ENCODE results near the gene EXOC3L4.

EXOC3L4 gene

DNA sequence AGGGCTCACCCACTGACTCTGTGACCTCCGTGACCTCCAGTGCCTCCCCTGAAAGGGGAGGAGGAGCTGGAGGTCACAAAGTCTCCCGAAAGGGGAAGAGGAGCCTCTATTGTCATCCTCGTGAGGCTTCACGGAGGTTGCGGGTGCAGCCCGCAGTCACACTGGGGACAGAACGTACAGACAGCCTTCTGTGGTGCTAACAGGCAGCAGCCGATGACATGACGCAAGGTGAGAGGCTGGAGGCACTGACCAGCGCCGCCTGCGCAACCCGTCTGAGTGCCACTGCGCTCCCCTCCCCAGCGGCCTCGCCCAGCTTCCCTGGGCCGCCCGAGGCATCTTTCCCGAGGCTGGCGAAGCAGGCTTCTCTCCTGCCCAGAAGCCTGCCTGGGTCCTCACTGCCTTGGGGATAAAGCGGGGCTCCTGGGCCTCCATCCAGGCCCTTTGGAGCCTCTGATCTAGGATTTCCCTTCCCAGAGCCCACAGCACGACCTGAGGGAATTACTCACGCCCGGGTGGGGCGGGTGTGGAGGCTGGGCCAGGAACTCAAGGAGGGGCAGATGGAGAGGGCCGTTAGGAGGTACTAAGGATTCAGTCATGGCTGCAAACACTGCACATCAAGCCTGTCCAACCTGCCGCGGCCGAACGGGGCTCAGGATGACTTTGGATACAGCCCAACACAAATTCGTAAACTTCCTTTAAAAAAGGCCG, 22.8 kb upstream of the EXOC3L4 start:
- no peak for DNase-seq

DNA sequence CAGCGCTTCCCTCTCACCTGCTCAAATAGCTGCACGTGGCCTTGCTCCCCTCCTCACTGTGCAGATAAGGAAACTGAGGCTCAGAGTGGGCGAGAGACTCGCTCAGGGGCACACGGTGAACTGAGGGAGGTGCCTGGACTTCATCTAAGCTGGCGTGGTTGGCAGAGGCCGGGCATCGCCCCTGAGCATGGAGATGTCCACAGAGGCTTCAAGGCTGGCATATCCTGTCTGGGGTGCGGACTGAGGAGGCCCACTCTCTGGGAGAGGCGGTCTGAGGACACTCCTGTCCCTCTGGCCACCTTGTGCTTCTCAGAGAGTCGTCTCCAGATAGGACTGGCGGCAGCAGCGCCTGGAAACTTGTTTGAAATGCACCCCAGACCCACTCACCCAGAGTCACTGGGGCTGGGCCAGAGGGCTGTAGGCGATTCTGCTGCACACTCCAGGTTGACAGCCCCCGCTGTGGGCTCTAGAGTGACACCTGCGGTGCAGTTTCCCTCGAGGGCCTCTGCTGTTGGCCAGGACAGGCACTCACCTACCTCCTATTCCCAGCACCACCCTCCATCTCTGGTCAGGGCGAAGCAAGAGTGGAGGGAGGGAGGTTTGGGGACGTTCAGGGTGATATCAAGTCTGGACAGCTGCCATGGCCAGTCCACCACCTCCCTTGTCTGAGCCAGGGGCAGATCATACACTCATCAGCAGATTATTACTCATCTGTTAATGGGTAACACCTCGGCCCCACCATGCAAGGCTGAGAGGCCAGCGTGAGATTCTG, 21.7 kb upstream of the EXOC3L4 start:
- no peak for DNase-seq

DNA sequence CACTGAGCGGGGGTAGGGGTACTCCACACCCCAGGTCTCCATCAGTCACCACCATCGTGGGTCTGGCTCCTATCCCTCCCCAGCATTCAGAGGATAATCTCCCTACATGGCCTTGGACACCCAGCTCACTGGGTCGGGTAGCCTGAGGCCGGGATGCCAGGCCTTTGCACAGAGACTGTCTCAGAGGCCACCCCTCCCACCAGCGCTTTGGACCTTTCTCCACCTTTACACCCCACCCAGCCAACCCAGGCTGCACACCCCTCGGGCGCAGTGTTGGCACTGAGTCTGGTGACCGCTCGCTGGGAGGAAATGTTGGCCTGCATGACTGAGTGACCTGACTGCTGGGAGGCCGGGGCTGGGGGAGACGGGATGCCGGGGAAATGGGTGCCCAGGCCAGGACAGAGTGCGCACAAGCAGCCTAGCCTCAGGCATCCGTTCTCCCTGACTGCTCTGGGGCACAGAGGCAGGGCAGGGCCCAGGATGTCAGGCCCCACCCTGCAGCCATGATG, 21.1 kb upstream of the EXOC3L4 start:
- no peak for DNase-seq

DNA sequence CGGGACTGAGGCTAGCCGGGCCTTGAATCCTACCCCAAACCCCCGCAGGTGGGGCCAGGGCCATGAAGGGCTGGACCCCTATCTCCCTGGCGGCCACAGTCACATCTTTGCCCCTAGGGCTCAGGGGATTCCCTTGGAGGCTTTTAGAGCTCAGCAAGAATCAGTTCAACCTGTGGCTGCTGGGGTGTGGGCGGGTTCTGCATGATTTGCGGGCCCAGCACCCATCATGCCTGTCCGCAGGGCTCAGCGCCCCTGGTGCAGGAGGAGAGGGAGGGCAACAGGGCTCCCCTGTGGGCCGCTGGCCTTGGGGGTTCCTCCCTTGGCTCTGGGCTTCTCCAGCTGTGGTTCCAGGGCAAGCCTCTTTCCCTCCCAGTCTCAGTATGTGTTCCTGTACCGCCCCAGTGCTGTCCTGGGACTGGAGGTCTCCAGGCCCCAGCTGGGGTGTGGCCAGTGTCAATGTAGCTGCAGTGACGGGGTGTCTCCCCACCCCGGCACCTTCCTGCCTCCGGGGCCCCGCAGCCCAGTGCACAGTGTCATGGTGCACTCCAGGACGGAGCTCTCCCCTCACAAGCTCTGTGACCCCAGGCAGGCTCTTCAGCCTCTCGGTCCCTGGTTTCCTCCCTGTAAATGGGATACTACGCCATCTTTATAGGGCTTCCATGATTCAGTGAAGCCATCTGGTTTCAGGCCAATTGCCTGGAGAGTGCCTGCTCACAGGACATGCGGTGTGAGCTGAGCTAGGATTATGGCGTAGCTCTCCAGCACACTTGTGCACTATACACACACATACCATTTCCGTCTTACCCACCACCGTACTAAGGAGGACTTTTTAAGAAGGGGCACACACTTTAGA, 20.4 kb upstream of the EXOC3L4 start:
- DNase-seq: no peak

DNA sequence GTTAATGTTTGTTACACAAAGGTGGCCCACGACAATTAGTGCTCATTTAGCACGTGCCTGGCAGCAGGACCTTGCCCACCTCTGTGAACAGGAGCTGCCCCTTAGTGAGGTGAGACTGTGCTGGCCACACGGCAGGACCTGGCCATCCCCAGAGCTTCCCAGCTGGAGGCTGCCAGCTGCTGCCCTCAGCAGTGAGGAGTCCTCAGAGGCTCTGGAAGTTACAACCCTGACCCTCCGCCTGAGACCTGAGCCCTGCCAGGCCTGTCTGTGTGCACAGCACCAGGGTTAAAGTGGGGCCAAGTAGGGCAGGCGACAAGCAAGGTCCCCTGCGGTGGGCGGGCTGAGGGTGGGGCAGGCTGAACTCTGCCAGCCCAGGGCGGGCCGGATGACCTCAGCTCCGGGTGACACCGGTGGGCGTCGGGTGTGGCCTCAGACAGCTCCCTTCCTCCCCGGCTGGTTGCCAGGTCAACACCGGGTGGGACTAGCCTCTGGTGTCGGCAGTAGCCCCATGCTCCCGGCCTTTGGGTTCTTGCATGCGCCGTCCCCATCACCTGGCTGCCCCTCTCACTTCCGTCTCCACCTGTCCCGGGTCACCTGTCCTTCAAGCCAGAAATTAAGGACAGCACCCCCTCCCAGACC, 19.7 kb upstream of the EXOC3L4 start:
- no peak for DNase-seq

DNA sequence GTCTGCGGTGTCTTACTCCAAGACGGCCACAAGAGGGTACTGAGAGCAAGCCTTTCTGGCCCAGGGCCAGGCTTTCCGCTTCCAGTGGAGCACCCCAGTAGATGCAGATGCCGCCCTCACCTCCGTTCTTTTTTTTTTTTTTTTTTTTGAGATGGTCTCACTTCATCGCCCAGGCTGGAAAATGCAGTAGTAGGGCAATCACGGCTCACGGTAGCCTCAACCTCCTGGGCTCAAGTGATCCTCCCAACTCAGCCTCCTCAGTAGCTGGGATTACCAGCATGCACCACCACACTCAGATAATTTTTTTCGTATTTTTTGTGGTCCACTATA, 16.1 kb upstream of the EXOC3L4 start:
- DNase-seq: peak; percentile 81

DNA sequence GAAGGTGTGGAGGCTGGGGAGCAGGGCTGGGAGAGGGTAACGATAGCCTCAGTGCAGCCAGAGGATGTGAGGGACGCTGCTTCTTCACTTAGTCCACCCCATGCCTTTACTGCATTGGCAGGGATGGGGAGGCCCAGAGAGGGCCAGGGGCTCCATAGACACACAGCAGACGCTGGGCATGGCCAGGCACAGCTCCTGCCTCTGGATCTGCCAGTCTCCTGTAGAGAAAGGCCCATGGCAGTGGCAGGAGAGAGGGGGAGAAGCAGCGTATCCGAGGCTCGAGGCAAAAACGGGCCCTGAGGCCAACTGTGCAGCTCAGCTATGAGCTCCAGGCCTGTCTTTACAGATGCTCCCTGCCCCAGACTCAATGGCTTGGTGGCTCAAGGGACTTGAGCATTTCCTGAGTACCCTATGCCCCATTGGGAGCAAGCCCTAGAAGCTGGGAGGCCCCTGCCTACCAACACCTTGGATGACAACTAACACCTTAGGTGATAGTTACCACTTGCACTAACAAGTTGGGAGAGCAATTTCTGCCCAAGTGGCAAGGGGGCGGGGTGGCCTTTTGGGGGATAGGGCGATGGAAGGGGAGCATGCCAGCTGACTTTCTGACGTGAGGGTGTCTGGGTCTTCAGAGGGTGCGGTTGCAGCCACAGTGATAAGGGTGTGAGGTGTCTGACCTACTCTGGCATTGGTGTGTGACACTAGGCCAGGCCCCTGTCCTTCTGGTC, 15.5 kb upstream of the EXOC3L4 start:
- DNase-seq: no peak

DNA sequence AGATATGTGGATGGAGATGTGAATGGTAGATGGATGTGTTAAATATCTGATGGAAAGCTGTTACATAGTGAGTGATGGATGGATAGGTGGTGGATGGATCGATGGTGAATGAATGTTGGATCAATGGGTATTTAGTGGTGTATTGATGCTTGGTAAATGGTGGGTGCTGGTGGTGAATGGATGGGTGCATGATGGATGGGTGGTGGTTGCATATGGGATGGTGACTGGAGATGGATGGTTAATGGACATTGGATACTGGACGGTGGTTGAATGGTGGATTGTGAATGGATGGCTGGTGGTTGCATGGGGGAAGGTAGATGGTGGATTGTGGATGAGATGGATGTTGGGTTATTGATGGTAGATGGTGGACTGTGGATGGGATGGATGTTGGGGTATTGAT, 12.6 kb upstream of the EXOC3L4 start:
- DNase-seq: no peak

DNA sequence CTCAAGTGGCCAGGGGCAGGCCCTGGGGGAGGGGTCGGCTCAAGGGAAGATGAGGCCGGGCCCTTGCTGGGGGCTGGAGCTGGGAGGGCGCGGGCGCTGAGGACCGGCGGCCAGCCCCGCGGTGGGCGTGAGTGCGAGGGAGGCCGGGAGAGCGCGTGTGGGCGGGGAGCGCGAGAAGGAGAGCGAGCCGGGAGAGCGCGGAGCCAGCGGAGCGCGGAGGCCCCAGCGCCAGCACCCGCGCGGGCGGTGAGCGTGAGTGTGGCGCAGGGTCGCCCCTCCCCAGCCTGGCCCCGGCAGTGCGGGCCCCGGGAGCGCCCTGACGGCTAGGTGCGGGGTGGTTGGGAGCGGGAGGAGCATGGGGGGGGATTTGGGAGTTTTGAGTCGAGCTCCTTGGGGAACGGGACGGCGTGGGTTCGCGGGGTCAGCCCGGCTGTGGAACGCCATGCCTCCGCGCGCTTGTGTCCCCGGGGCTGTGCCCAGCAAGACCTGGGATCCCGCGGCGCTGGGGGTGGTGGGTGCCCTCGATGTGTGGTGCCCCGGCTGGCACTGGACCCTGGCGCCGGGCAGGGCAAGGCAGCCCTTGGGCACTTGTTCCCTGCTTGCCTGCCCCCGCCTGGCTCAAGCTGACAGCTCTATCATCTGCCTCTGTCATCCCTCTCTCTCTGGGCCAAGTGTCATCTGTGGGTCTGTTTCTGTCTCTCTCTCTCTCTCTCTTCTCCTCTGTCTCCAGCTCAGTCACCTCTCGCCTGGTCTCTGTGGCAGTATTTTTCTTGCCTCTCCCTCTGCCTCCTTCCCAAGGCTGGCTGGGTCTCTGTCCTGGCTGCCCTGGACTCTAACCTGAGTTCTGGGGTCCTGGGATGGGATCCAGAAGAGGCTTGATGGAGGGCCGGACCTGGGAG, 10.3 kb upstream of the EXOC3L4 start, which contains the start of gene LBHD2:
Gene LBHD2 (plus strand): TSS at position 190 of the 899 bp plus-strand sequence. CDS start 1,803 bp downstream, outside the sequence.
- no peak for DNase-seq

DNA sequence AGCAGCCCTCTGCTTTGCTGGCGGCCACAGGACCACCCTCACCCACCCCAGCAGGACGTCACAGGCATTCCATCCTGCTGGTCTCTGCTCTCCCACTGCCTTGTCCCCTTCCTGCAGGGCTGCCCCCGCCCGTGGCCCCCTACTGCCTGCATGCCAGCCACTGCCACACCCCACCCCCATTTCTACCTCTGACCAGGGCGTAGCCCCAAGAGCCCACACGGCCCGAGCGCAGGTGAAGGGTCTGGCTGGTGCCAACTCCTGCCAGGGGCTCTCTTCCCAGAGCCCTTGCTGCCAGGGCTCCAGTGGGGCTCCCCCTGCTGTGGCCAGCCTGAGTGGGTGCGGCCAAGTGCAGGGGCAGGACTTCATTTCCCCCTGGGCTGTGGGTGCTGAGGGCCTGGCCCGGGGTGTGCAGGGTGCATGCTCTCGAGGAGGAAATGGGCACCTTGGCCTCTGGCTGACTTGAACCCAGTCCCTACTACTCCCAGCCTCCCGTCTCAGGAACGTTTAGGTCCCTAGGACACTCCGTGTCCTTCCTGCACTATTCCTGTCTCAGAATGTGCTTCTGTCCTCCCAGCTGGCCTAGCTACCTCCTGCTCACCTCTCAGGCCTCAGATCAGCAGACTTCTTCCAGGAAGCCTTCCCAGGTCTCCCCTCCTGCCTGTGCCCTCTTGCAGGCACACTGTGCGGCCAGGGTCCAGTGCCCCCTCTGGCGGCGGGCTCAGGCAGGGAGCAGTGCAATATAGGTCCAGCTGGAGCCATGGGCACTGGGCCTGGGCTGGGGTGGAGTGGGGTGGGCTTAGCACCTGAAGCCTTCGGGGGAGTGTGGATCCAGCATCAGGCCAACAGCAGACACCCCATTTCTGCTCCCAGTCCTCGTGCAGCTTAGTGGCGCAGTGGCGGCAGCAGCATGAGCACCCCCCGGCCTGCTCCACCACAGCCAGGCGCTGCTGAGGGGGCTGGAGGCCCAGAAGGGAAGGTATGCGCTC, 9.1 kb upstream of the EXOC3L4 start:
- no peak for DNase-seq

DNA sequence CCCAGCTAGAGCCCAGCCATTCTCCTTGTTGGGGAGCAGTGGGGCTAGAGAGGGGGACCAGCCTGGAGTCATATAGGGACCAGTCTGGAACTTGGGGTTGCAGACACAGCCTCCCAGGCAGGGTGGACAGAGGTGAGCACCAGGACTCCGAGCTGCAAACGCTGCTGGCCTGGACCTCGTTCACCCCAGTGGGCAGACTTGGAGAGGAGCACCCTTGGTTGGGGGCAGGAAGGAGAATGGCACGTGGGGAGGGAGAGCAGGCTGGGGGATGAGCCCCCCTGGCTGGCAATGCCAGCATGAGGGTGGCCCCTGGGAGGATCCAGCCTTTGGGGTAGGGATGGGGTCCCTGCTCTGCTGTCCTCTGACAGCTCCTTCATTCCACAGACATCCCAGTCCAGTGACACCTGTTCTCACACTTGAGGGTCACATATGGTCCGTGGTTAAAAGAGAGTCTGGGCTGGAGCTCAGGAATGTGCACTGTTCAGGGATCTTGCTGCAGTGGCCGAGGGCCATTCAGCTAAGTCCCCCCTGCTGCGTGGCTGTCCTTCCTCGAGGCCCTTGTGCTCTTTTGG, 7.7 kb upstream of the EXOC3L4 start:
- no peak for DNase-seq

DNA sequence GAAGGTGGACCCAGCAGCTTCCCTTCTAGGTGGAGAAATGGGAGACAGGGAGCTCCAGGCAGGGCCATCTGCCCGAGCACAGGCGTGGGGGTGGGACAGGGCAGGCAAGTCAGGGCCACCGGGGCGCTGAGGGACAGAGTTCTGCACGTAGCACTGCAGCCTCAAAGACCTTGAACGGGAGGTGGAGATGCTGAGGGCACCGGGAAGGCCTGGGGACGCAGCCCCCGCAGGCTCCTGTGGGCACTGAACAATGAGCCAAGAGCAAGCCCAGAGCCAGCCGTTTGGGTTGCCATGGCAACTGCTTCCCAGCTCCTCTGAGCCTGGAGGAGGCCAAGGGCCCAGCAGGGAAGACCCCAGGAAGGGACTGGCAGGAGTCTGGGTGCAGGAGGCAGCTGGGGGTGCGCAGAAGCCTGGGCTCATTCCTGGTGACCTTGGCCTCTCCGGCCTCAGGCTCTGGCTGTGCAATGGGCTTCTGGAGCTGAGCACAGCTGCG, 7.1 kb upstream of the EXOC3L4 start:
- DNase-seq: no peak

DNA sequence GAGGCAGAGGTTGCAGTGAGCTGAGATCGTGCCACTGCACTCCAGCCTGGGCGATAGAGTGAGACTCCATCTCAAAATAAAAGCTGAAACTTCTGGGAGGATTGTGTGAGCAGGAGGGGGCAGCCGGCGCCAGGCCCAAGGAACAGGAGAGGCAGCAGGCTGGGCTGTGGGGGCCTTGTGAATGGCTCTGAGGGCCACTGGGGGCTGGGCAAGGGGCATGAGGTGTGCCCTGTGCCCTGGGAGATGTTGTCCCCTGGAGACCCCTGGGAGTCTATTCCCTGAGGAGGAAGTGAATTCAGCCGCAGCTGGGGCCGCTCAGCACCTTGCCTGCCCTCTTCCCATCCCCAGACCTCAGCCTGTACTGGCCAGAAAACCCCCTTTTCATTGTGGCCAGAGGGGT, 5.6 kb upstream of the EXOC3L4 start:
- DNase-seq: no peak

DNA sequence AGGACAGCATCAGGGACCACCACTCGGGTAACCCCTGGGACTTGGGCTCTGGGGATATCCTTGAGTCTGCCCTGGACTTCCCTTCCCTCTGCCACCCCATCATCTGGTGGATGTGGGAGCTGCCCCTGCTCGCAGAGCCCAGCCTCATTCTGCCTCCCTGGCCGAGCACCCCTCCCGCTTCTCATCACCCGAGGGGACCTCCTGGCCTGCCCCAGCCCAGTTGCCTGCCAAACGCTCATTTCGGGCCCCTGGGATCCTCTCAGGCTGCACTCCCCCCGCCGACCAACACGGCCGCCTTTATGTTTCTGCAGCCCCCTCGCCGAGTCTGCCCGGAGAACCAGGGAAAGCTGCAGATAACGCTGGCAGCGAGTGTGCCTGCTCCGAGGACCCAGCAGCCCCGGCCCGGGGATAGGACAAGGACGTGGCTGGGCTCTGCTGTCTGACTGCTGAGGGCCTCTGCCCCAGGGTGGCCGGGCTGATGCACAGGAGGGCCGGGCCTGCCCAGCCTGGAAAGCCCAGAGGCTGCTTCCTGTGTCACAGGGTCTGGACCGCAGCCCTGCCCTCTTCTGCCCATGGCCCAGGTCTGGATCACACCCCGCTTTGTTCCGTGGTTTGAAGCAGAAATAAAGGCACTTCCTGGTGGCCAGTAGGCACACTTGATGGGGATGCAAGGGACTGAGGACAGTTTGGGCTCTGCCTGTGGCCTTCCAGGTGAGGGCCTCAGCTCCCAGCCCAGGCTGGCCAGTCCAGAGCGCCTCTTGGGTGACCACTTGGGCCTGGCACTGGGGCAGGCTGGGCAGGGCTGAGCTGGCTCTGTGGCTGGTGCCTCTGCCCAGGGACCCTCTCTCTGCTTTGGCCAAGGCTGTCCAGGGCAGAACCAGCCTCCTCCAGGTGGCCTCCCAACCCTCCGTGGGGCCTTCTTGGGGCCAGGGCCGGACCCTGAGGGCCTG, 4.9 kb upstream of the EXOC3L4 start:
- DNase-seq: no peak

DNA sequence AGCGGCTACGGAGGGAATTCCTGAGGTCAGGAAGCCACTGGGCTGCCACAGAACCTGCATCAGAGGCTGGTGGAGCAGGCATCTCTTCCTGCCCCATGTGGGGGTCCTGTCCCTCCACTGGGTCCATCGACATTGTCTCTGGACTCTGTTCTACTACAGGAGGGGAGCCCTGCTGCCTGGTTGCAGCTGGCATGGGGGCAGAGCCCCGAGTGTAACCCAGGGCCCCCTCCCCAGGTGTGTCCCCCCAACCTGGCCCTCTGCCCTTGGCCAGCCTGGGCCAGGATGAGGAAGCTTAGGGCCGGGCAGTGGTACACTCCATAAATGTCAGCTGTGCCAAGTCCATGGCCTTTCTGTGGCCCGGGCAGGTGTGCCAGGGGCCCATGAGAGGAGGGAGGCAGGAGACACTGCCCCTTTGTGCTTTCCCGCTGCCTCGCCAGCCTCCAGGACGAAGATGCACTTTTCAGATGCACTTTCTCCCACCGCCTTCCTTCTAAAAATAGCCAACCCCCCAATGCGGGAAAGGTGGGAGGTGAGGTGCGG, 4.0 kb upstream of the EXOC3L4 start:
- no peak for DNase-seq

DNA sequence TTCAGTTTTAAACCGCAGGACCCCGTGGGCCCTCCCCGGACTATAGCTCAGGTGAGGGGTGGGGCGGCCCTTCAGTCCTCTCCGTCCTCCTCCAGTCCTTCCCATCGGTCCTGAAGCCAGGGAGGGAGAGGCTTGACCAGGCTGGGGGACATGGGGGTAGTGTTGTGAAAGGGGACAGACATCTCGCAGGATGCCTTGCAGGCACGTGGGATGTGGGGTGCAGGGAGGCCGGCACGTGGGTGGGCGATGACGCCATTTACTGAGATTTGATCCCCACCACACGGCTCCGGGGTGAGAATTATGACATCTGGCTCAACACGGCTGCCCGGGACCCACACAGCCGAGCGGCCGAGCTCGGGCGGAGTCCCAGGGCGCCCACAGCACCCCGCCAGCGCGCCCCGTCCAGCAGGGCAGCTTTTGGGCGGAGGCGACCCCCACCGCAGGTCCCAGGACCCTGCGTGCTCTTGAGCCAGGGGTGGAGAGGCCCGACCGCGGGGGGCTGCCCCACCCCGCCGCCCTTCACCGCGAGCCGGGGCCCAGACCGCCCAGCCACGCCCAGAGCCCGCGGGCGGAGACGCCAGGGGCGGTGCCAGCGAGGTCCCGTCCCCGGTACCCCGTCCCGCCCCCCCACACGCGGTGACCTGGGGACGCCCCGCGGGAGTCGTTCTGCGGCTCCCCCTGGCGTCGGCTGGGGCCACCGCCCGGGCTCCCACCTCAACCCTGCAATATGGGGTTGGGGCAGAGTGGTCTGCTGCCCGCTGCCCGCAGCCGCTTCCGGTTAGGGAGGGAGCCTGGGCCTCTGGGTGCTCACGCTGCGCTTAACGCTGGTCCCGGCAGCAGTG, 3.3 kb upstream of the EXOC3L4 start:
- peak; percentile 72 for DNase-seq

DNA sequence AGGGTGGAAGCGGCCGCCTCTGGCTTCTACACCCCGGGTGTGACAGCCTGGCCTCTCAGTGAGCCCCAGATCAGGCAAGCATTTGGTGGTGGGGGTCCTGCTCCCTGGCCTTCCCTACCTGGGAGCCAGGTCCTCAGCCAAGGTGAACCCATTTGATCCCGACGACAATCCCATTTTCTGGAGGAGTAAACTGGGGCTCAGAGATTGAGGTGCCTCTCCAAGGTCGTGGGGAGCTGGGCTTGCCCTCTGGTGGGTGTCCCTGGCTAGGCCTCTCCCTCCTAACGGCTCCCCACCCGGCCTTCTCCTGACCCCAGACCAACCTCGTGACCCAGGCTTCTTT, 2.7 kb upstream of the EXOC3L4 start:
- DNase-seq: no peak
